ENCODE measurements around the gene ZFP14.
"Not testable (repeated sequence)": the region's sequence is repeated elsewhere in the genome, so short reads cannot be mapped to it uniquely, and the experiment has no call there.

Gene ZFP14

DNA sequence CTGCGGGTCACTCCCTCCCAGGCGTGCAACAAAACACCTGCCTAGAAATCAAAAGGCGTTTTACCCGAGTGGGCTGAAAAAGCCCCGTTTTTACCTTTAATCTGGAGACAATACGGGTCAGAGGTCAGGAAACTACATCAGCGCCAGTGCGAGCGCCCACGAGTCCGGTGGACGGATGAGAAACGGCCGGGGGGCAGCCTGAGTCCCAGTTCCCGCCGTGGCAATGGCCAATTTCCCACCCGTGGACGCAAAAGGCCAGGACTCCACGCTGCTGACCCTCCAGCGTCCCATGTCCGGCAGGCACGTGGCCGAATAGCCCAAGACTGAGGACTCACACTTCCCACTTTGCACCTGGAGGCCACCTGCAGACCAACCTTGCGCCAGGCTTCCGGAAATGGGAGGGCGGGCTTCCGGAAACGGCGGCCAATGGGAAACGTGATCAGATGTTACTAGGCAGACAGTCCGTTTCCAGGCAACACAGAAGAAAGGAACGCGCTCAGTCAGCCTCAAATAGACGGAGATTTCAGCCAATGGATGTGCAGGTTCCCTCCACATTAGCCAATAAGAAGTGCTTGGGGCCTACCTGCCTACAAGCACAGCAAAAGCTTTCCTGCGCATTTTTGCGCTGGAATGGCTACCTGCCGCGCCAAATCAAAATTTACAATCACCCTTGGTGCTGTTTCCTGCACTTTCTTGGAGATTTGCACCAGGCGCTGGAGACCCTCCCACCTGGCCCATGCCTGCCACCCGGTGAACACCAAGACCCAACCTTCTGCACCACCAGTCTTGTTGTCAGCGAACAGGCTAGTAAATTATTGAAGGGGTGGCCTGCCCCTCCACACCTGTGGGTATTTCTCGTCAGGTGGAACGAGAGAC is 47.4 kb downstream of the ZFP14 start:
- DNase-seq = peak; percentile 17 to 99 (median 86)

DNA sequence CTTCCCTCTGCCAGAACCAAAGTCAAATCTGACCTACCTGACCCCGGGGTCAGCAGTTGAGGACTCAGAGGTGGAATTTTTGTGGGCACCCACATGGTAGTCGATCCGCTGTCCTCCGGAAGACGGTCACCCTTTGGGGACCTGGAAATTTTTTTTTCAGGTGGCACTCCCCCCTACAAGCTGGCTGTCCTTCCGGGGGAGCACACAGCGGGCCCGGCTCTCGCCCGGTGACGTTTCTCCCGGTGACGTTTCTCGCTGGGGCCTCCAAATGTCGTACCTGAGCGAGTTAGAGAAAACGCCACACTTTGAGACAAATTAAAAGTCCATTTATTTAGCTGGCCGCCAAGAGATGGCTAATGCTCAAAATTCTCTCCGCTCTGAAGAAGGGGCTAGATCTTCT is 48.8 kb downstream of the ZFP14 start:
- no peak for DNase-seq

DNA sequence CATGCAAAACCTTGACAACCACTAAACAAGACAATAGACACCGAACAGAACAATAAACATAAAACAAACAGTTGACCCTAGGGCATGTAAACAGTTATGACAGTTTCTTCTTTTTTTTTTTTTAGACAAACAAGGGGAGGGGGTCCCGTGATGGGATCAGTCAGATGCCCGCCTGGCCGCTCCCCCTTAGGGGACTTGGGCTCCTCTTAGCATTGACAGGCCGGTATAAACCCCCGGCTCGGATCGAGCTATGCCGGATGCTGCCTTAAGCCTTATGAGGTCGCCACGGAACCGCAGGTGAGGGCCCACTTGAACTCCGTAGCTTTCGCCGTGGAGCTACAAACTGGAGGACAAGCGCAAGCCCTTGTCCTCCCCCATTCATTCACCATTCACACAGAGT is 49.5 kb downstream of the ZFP14 start:
- not testable (repeated sequence) for DNase-seq

DNA sequence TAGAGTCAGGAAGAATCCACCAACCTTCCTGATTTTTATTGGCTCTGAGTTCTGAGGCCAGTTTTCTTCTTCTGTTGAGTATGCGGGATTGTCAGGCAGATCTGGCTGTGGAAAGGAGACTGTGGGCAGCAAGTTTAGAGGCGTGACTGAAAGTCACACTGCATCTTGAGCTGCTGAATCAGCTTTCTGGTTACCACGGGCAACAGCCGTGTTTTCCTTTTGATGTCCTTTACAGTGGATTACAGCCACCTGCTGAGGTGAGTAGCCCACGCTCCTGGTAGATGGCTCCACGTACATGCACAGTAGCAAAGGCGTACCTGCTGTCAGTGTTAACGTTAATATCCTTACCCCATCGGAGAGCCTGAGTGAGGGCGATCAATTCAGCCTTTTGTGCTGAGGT is 52.4 kb downstream of the ZFP14 start:
- peak in 2 of 56 donors; percentile 2 to 5 for DNase-seq

DNA sequence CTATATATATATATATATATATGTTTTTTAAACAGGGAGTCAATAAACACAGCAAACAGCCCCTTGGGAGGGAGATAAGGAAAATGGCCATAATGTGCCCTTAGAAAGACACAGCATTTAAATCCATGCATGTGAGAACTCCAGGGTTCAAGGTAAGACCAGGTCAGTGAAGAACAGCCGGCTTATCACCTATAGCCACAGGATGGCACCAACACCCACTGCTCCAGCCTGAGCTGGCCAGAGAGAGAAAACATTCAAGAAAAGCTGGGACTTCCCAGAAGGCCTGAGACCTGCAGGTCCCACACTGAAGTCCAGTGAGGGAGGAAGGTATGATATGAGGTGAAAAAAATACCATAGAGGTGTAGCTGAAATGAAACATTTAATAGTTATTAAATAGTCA is 63.8 kb downstream of the ZFP14 start:
- DNase-seq = not testable (repeated sequence)

DNA sequence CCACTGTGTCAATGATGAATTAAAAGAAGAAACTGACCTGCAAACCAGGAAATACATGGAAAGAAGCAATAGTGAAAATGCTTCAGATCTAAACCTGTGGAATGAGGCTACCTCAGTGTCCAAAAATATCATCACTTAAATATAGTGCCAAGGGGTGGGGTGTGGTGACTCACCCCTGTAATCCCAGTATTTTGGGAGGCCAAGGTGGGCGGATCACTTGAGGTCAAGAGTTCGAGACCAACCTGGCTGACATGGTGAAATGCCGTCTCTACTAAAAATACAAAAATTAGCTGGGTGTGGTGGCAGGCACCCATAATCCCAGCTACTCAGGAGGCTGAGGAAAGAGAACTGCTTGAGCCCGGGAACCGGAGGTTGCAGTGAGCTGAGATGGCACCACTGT is 64.9 kb downstream of the ZFP14 start:
- not testable (repeated sequence) for DNase-seq

- not testable (repeated sequence) for DNase-seq
Observed at GRCh38 chr19:36311098-36311760, 67.8 kb downstream of the ZFP14 start.

GRCh38 chr19:36310416-36310990 is 68.5 kb downstream of the ZFP14 start:
- not testable (repeated sequence) for DNase-seq

GRCh38 chr19:36309759-36310158 is 69.2 kb downstream of the ZFP14 start:
- DNase-seq = not testable (repeated sequence)

- DNase-seq = not testable (repeated sequence)
Observed at GRCh38 chr19:36309309-36309708, 69.7 kb downstream of the ZFP14 start.

- DNase-seq = not testable (repeated sequence)
Observed at GRCh38 chr19:36292317-36292716, 86.7 kb downstream of the ZFP14 start.

All from amygdala (tissue), 56 donors.